B cell (primary cell): Measurements from ENCODE around the gene CDS1.

ENCODE experiments used
- EZH2 ChIP-seq: IDR thresholded peaks from 2 replicates; pipeline ENCODE4 v1.6.1; 2012; ENCODE audit warnings: borderline replicate concordance, low read depth, mild to moderate bottlenecking, moderate library complexity, low read length; ENCODE audit not compliant: insufficient read depth, poor library complexity, severe bottlenecking
- TF ChIP-seq, protein P1 (sequence below): fragments of 200-600 bp; IDR thresholded peaks from one replicate; pipeline ENCODE4 v1.8.0; 2022; ENCODE audit warnings: antibody characterized with exemption, mild to moderate bottlenecking

DNA sequence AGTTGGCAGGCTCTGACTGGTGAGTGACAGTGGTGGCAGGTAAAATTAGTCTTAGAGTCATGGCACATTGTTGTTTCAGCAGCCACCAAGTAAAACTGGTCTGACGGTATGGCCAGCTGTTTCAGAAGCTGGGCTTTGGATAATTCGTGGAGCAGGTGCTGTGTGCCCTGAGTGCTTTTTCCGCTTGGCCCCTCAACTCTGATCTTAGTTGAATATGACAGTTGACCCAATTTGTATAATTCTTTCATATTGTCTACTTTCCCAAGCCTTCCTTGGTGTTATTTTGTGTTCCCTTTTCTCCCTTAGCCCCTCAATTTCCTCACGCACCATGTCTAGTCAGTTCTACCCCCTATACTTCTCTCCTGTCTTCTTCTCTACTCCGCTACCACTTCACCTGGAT, 32.0 kb downstream of the CDS1 start:
- TF ChIP-seq, protein P1, sequence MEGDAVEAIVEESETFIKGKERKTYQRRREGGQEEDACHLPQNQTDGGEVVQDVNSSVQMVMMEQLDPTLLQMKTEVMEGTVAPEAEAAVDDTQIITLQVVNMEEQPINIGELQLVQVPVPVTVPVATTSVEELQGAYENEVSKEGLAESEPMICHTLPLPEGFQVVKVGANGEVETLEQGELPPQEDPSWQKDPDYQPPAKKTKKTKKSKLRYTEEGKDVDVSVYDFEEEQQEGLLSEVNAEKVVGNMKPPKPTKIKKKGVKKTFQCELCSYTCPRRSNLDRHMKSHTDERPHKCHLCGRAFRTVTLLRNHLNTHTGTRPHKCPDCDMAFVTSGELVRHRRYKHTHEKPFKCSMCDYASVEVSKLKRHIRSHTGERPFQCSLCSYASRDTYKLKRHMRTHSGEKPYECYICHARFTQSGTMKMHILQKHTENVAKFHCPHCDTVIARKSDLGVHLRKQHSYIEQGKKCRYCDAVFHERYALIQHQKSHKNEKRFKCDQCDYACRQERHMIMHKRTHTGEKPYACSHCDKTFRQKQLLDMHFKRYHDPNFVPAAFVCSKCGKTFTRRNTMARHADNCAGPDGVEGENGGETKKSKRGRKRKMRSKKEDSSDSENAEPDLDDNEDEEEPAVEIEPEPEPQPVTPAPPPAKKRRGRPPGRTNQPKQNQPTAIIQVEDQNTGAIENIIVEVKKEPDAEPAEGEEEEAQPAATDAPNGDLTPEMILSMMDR: no peak
- no peak for TF ChIP-seq EZH2
